ENCODE data around the gene LGR4. TPM values are rescaled to one million over a fixed set of nuclear protein-coding genes. Genes with fewer than 3 reads are reported as not detected.

The LGR4 gene
- total and polyA plus RNA-seq, 2 of the 13 experiments (the other 11 are each of a cell fraction or from before 2014, with no cell fraction given) = 42.1 to 68.7 TPM

DNA sequence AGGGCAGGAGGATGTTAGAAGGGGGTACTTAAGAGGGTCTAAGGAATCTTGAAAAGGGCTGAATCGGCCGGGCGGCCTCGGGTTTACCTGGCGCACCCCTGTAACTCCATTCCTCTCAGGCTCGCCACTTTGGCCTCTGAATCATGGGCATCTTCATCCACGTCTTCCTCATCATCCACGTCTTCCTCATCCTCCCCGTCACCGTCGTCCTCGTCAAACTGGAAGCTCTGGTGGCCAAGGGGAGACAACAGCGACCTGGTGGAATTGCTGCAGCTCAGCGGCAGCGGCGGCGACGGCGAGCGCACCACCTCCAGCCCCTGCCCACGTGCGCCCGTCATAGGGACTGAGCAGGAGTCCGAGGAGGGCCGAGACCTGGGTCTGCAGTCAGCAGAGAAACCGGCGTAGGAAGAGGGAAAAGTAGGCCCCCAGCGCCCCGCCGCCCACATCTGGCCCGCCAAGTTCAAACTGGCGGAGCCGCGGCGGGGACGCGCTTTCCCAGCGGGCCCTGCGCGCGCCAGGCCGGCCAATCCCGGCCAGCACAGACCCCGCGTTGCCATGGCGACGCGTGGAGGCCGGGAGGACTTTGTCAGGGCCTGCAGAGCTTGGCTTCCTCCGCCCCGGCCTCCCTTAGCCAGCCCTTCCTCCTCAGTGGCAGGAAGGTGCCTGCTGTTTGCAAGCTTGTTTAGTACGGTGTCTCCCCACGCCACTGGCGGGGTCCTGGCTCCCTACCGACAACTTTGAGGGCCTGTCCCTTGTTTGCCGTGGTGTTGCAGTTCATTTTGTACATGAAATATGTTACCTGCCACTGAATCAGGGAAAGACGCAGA lies 109.6 kb downstream of the LGR4 start, which contains the start of gene CCDC34 (continued):
- TF ChIP-seq, protein P1, sequence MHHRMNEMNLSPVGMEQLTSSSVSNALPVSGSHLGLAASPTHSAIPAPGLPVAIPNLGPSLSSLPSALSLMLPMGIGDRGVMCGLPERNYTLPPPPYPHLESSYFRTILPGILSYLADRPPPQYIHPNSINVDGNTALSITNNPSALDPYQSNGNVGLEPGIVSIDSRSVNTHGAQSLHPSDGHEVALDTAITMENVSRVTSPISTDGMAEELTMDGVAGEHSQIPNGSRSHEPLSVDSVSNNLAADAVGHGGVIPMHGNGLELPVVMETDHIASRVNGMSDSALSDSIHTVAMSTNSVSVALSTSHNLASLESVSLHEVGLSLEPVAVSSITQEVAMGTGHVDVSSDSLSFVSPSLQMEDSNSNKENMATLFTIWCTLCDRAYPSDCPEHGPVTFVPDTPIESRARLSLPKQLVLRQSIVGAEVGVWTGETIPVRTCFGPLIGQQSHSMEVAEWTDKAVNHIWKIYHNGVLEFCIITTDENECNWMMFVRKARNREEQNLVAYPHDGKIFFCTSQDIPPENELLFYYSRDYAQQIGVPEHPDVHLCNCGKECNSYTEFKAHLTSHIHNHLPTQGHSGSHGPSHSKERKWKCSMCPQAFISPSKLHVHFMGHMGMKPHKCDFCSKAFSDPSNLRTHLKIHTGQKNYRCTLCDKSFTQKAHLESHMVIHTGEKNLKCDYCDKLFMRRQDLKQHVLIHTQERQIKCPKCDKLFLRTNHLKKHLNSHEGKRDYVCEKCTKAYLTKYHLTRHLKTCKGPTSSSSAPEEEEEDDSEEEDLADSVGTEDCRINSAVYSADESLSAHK (CRISPR knock-in tag; IDR thresholded peaks at IDR 0.05; ENCODE audit: borderline replicate concordance) = 0 out of 2 replicates have a peak, but pooled peaks have one; percentile 56
- TF ChIP-seq FIP1L1 (IDR thresholded peaks at IDR 0.05; ENCODE audit: borderline replicate concordance, insufficient read depth, low read depth, low read length) = no peak
- TF ChIP-seq, protein P2, sequence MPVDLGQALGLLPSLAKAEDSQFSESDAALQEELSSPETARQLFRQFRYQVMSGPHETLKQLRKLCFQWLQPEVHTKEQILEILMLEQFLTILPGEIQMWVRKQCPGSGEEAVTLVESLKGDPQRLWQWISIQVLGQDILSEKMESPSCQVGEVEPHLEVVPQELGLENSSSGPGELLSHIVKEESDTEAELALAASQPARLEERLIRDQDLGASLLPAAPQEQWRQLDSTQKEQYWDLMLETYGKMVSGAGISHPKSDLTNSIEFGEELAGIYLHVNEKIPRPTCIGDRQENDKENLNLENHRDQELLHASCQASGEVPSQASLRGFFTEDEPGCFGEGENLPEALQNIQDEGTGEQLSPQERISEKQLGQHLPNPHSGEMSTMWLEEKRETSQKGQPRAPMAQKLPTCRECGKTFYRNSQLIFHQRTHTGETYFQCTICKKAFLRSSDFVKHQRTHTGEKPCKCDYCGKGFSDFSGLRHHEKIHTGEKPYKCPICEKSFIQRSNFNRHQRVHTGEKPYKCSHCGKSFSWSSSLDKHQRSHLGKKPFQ (CRISPR knock-in tag; IDR thresholded peaks at IDR 0.05; ENCODE audit: insufficient replicate concordance) = no peak
- TF ChIP-seq ZNF143 (CRISPR knock-in tag; IDR thresholded peaks at IDR 0.05) = peak; percentile 93
- no peak for TF ChIP-seq MZF1 (CRISPR knock-in tag; IDR thresholded peaks at IDR 0.05; ENCODE audit: borderline replicate concordance)
- no peak for TF ChIP-seq ZNF354B (CRISPR knock-in tag; IDR thresholded peaks at IDR 0.05)
- TF ChIP-seq, protein P3, sequence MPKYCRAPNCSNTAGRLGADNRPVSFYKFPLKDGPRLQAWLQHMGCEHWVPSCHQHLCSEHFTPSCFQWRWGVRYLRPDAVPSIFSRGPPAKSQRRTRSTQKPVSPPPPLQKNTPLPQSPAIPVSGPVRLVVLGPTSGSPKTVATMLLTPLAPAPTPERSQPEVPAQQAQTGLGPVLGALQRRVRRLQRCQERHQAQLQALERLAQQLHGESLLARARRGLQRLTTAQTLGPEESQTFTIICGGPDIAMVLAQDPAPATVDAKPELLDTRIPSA (CRISPR knock-in tag; IDR thresholded peaks at IDR 0.05; ENCODE audit: borderline replicate concordance) = no peak; the same call in 1 of the 2 replicates
- TF ChIP-seq, protein P4, sequence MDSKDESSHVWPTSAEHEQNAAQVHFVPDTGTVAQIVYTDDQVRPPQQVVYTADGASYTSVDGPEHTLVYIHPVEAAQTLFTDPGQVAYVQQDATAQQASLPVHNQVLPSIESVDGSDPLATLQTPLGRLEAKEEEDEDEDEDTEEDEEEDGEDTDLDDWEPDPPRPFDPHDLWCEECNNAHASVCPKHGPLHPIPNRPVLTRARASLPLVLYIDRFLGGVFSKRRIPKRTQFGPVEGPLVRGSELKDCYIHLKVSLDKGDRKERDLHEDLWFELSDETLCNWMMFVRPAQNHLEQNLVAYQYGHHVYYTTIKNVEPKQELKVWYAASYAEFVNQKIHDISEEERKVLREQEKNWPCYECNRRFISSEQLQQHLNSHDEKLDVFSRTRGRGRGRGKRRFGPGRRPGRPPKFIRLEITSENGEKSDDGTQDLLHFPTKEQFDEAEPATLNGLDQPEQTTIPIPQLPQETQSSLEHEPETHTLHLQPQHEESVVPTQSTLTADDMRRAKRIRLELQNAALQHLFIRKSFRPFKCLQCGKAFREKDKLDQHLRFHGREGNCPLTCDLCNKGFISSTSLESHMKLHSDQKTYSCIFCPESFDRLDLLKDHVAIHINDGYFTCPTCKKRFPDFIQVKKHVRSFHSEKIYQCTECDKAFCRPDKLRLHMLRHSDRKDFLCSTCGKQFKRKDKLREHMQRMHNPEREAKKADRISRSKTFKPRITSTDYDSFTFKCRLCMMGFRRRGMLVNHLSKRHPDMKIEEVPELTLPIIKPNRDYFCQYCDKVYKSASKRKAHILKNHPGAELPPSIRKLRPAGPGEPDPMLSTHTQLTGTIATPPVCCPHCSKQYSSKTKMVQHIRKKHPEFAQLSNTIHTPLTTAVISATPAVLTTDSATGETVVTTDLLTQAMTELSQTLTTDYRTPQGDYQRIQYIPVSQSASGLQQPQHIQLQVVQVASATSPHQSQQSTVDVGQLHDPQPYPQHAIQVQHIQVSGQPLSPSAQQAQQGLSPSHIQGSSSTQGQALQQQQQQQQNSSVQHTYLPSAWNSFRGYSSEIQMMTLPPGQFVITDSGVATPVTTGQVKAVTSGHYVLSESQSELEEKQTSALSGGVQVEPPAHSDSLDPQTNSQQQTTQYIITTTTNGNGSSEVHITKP (CRISPR knock-in tag; IDR thresholded peaks at IDR 0.05; ENCODE audit: low read depth) = no peak
- no peak for TF ChIP-seq ATF7 (IDR thresholded peaks at IDR 0.05)
- peak; percentile 67; the same call in 1 of the 2 replicates for TF ChIP-seq ATF7 (CRISPR knock-in tag; IDR thresholded peaks at IDR 0.05)
- TF ChIP-seq MIER3 (CRISPR knock-in tag; IDR thresholded peaks at IDR 0.05; ENCODE audit: borderline replicate concordance) = peak; percentile 86
- TF ChIP-seq, protein P5, sequence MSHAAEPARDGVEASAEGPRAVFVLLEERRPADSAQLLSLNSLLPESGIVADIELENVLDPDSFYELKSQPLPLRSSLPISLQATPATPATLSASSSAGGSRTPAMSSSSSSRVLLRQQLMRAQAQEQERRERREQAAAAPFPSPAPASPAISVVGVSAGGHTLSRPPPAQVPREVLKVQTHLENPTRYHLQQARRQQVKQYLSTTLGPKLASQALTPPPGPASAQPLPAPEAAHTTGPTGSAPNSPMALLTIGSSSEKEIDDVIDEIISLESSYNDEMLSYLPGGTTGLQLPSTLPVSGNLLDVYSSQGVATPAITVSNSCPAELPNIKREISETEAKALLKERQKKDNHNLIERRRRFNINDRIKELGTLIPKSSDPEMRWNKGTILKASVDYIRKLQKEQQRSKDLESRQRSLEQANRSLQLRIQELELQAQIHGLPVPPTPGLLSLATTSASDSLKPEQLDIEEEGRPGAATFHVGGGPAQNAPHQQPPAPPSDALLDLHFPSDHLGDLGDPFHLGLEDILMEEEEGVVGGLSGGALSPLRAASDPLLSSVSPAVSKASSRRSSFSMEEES (CRISPR knock-in tag; IDR thresholded peaks at IDR 0.05) = peak; percentile 49; the same call in 1 of the 2 replicates
- no peak for TF ChIP-seq ZBTB1 (CRISPR knock-in tag; IDR thresholded peaks at IDR 0.05; ENCODE audit: borderline replicate concordance)
- TF ChIP-seq, protein P6, sequence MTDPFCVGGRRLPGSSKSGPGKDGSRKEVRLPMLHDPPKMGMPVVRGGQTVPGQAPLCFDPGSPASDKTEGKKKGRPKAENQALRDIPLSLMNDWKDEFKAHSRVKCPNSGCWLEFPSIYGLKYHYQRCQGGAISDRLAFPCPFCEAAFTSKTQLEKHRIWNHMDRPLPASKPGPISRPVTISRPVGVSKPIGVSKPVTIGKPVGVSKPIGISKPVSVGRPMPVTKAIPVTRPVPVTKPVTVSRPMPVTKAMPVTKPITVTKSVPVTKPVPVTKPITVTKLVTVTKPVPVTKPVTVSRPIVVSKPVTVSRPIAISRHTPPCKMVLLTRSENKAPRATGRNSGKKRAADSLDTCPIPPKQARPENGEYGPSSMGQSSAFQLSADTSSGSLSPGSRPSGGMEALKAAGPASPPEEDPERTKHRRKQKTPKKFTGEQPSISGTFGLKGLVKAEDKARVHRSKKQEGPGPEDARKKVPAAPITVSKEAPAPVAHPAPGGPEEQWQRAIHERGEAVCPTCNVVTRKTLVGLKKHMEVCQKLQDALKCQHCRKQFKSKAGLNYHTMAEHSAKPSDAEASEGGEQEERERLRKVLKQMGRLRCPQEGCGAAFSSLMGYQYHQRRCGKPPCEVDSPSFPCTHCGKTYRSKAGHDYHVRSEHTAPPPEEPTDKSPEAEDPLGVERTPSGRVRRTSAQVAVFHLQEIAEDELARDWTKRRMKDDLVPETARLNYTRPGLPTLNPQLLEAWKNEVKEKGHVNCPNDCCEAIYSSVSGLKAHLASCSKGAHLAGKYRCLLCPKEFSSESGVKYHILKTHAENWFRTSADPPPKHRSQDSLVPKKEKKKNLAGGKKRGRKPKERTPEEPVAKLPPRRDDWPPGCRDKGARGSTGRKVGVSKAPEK (CRISPR knock-in tag; IDR thresholded peaks at IDR 0.05; ENCODE audit: borderline replicate concordance) = no peak

All from HepG2 (cell line).